ENCODE measurements around the gene TXNDC16. TPM values are rescaled to one million over a fixed set of nuclear protein-coding genes. Genes with fewer than 3 reads are reported as not detected.

The TXNDC16 gene
- total RNA-seq: 2.0 and 3.0 TPM in 2 replicates

DNA sequence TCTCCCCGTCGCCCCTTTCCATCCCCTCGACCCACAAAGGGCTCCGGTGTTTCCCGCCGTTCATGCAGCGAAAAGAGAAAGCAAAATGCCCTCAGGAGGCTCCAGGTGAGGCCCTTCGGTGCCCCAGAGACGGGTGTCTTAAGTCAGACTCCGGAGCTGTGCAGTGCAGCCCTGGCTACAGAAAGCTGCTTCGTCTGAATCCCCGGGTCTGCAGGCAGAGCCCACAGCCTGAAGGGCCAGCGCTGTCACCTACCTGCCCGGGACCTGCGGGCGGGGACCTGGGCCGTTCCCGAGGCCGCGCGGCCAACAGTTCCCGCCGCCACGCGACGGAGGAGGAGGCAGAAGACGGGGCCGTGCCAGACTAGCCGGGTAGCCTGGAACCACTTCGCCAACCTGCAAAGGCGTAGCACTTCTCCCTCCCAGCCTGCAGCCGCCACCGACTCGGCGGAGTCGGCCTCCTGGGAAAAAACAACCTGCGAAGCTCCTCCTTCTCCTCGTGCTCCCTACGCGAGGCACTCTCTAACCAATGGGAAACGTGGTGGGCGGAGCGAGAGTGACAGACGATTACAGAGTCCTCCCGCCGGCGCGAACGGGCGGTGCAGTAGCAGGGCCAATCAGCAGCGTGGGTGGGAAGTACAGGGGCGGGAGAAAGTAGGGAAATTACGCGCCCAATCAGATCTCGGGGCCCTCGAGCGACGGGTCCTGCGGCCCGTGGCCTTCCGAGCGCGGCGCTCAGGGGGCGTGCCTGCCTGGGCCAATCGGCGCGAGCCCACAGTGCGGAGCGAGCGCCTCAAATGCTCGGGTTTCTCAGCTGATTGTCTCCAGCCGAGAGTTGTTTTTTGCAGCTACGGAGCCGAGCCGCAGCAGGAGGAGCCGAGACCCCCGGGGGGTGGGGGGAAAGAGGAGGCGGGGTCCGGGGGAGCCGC is at the start of gene TXNDC16, which contains the start of gene GPR137C:
Gene TXNDC16 (minus strand): TSS at position 443 of the 926 bp plus-strand sequence. CDS start 8,948 bp downstream, outside the sequence.
Gene GPR137C (plus strand): TSS at position 774 of the 926 bp plus-strand sequence. CDS start 312 bp downstream, outside the sequence.

Other genes starting within 250 kb of the TXNDC16 start
- gene PTGER2, start 238.2 kb downstream of the TXNDC16 start, total RNA-seq: 29.2 and 35.9 TPM in 2 replicates
- gene GPR137C, start 331 bp upstream of the TXNDC16 start, total RNA-seq: 0.43 and 0.79 TPM in 2 replicates
- 22.5 and 36.3 TPM in 2 replicates for gene ERO1A, start 143.1 kb upstream of the TXNDC16 start, total RNA-seq
- 85.4 and 88.0 TPM in 2 replicates for gene PSMC6, start 154.7 kb upstream of the TXNDC16 start, total RNA-seq
- gene STYX, start 177.7 kb upstream of the TXNDC16 start, total RNA-seq: 9.7 and 14.7 TPM in 2 replicates
- gene GNPNAT1, start 239.1 kb upstream of the TXNDC16 start, total RNA-seq: 18.5 and 19.4 TPM in 2 replicates